HG02610 (cell line): ENCODE measurements around the gene COA8.
A peak's percentile ranks its signal among the peaks of the same experiment; 100 is the strongest.
"Not testable (repeated sequence)": the region's sequence is repeated elsewhere in the genome, so short reads cannot be mapped to it uniquely, and the experiment has no call there.

ENCODE experiments used
- ATAC-seq: cut with Tn5 transposase; IDR thresholded peaks from one replicate; pipeline ENCODE4 v1.9.1; 2021; ENCODE audit warnings: mild to moderate bottlenecking, moderate library complexity; ENCODE audit not compliant: unreplicated experiment

Gene COA8

GRCh38 chr14:103525430-103526246 is 37.1 kb upstream of the COA8 start:
- not testable (repeated sequence) for ATAC-seq

- ATAC-seq: no peak
These were observed 36.4 kb upstream of the COA8 start for GRCh38 chr14:103526247-103526913.

DNA sequence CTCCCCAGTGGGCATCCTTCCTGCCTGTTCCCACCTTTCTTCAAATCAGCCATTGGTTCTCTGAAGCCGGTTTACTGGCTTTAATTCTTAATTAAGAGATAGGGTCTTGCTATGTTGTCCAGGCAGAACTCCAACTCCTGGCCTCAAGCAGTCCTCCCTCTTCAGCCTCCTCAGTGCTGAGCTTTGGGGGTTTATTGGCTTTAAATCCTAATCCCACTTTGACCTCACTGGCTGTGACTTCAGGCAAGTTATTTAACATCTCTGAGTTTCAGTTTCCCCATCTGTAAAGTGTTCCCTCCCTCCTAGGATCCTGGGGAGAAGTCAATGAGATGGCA is 35.9 kb upstream of the COA8 start:
- no peak for ATAC-seq

GRCh38 chr14:103527408-103528145 is 35.2 kb upstream of the COA8 start:
- ATAC-seq: peak; percentile 85

DNA sequence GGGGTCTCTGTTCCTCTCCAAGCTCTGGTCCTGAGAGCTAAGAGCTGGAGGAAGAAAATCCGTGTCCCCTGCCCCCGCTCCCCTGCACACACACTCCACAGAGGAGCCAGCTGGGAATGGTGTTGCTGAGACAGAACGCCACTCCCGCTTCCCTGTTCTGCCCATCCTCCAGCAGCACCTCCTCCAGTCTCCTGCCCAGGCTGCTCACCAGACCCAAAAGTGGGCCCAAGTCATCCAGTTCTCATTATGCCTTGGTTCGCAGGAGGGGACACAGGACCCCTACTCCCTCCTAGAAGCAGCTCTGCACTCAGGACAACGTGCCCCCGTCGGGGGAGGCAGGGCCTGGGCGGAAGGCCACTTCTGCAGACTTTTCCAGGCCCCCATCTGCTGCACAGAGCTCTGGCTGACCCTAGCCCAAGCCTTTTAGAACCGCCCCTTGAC is 34.6 kb upstream of the COA8 start:
- ATAC-seq: no peak

DNA sequence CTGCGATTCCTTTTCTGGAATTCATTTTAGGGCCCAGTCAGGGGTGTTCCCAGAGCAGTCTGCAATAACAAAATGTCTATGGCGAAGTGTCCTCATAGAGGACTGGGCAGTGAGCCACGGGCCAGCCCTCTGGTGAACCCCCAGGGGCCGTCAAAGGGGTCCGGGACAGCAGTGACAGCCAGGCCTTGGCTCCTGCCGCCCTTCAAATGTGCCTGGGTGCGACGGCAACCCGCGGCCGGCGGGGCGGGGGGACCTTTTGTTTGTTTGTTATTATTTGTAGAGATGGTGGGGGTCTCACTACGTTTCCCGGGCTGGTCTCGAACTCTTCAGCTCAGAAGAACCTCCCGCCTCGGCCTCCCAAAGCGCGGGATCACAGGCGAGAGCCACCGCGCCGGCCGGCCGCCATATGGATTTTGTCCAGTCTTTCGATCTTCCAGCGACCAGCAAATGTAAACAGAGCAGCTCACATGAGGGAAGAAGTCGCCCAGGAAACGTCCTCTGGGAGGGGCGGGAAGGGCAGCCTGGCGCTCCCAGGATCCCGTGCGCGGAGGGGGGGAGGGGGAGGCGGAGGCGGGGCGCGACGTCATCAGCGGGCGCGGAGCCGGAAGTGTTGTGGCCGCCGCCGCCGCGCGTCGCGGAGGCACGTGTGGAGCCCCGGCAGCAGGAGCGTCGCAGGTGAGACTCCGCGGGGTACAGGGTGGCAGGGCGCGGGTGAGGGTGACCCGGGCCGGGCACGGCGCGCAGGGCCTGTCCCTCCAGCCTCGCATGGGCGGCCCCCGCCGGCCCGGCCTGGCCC is 34.0 kb upstream of the COA8 start, which contains the start of gene TRMT61A:
Gene TRMT61A (plus strand): TSS at position 610 of the 796 bp plus-strand sequence. CDS start 783 bp downstream, outside the sequence.
- peak; percentile 18 for ATAC-seq

- ATAC-seq: no peak
These were observed 33.1 kb upstream of the COA8 start for GRCh38 chr14:103529383-103530365.

DNA sequence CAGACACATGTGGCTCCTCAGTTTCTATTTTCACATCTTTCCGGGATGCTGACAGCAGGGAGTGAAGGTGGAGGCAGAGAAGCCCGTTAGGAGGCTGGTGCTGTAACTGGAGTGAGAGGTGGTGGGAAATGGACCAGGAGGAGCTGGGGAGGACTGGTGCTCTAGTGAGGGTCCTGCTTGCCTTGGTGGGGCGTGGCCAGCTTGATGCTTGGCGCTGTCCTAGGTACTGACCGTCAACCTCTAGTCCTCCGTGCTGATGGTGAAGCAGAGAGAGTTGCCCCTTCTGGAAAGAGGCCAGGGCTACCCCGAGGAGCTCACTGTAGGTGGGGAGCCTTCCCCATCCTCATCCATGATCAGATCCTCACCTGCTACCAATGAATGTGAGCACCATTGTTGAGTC is 32.4 kb upstream of the COA8 start:
- ATAC-seq: no peak

DNA sequence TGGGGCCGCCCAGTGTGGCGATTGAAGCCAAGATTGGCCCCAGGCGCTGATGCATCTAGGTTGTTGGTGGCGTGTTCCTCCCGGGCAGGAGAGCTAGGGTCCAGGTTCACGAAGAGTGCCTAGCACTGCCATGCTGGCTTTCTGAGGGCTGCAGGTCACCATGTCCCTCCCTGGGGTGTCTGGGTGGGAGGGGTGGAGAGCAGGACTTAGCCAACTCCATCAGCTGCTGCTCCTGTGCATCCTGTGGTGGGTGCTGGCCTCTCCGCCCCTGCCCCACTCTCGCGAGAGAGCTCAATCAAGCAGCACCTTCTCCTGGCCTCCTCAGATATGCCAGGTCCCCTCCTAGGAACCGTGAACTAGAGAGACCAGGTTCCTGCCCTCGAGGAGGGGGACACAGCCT is 31.9 kb upstream of the COA8 start:
- ATAC-seq: no peak

GRCh38 chr14:103531421-103532215 is 31.1 kb upstream of the COA8 start:
- ATAC-seq: no peak

- ATAC-seq: no peak
These were observed 30.3 kb upstream of the COA8 start for GRCh38 chr14:103532216-103533136.

GRCh38 chr14:103533137-103533998 is 29.4 kb upstream of the COA8 start:
- ATAC-seq: no peak

GRCh38 chr14:103533999-103534575 is 28.7 kb upstream of the COA8 start:
- ATAC-seq: no peak

DNA sequence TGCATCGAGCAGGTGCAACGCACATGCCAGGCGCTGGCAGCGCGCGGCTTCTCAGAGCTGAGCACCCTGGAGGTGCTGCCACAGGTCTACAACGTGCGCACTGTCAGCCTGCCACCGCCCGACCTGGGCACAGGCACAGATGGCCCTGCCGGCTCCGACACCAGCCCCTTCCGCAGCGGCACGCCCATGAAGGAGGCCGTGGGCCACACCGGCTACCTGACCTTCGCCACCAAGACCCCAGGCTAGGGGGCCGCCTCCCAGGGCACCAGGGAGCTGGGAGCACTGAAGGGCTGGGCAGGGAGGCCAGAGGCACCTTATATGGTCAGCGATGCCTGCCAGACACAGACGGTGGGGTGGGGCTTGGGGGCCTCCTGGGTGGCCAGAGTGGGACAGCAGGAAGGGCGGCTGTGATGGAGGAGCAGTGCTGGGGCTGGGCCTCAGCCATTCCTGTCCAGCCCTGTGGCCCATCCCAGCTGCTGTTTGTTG is 28.1 kb upstream of the COA8 start:
- no peak for ATAC-seq

GRCh38 chr14:103535081-103535890 is 27.5 kb upstream of the COA8 start:
- no peak for ATAC-seq
